Iris pigment epithelial cell (primary cell): Measurements from ENCODE around the gene IL17REL.
A peak's percentile ranks its signal among the peaks of the same experiment; 100 is the strongest.

Experiments
- DNase-seq: peaks from one replicate; pipeline ENCODE4 v3.0.0-alpha.2; 2011; ENCODE audit warnings: low read depth

The IL17REL gene

GRCh38 chr22:50002791-50003190 lies 9.8 kb downstream of the IL17REL start:
- no peak for DNase-seq

- no peak for DNase-seq
Measured at GRCh38 chr22:50001388-50002231, 11.0 kb downstream of the IL17REL start.

- DNase-seq = no peak
Measured at GRCh38 chr22:50000587-50001387, 11.8 kb downstream of the IL17REL start.

- no peak for DNase-seq
Measured at GRCh38 chr22:49999946-50000586, 12.5 kb downstream of the IL17REL start.

GRCh38 chr22:49999063-49999945 lies 13.3 kb downstream of the IL17REL start:
- no peak for DNase-seq

- no peak for DNase-seq
Measured at GRCh38 chr22:49998718-49999062, 13.9 kb downstream of the IL17REL start.

- DNase-seq = no peak
Measured at GRCh38 chr22:49997932-49998717, 14.4 kb downstream of the IL17REL start.

GRCh38 chr22:49997251-49997599 lies 15.3 kb downstream of the IL17REL start:
- no peak for DNase-seq

- no peak for DNase-seq
Measured at GRCh38 chr22:49996518-49997250, 15.9 kb downstream of the IL17REL start.

GRCh38 chr22:49996119-49996517 lies 16.4 kb downstream of the IL17REL start:
- no peak for DNase-seq

- no peak for DNase-seq
Measured at GRCh38 chr22:49995361-49996118, 17.0 kb downstream of the IL17REL start.

GRCh38 chr22:49995041-49995360 lies 17.6 kb downstream of the IL17REL start:
- DNase-seq = no peak

GRCh38 chr22:49994361-49995040 lies 18.1 kb downstream of the IL17REL start:
- no peak for DNase-seq

GRCh38 chr22:49993649-49994360 lies 18.8 kb downstream of the IL17REL start:
- no peak for DNase-seq

- DNase-seq = peak; percentile 52
Measured at GRCh38 chr22:49992921-49993648, 19.5 kb downstream of the IL17REL start.

- DNase-seq = no peak
Measured at GRCh38 chr22:49991907-49992533, 20.5 kb downstream of the IL17REL start.

- no peak for DNase-seq
Measured at GRCh38 chr22:49991167-49991566, 21.4 kb downstream of the IL17REL start.
